Prostate gland (tissue), 2 donors: ENCODE data around the gene DHRS7B. TPM values are rescaled to one million over a fixed set of nuclear protein-coding genes. Genes with fewer than 3 reads are reported as not detected.
"Not testable (repeated sequence)": the region's sequence is repeated elsewhere in the genome, so short reads cannot be mapped to it uniquely, and the experiment has no call there.

Source experiments
- DNase-seq: peaks from one replicate; pipeline ENCODE4 v3.0.0-alpha.2; 2019; ENCODE audit warnings: low spot score
- H3K27ac ChIP-seq, 2 donors: fragments of 200-600 bp; sonication (generic); 2 replicates each; pipeline ENCODE4 v1.5.1; 2017 to 2019
- H3K27me3 ChIP-seq: fragments of 200-600 bp; sonication (generic); replicated peaks from 2 replicates; pipeline ENCODE4 v1.5.1; 2019; ENCODE audit not compliant: insufficient read depth
- H3K36me3 ChIP-seq, 2 donors: fragments of 200-600 bp; sonication (generic); 1 replicate in 1 of 2; 2 replicates in 1 of 2; pipeline versions ENCODE4 v1.5.1 to v1.8.1; 2017 to 2019
- H3K4me1 ChIP-seq: fragments of 200-600 bp; sonication (generic); replicated peaks from 2 replicates; pipeline ENCODE4 v1.5.1; 2019
- H3K4me3 ChIP-seq, 2 donors: fragments of 200-600 bp; sonication (generic); 2 replicates each; pipeline ENCODE4 v1.5.1; 2017 to 2019
- H3K9me3 ChIP-seq: fragments of 200-600 bp; sonication (generic); 2 replicates; pipeline ENCODE4 v1.5.1; 2017
- POLR2A ChIP-seq: fragments of 450-650 bp; IDR thresholded peaks from one replicate; pipeline ENCODE4 v1.6.1; 2016; ENCODE audit warnings: antibody characterized with exemption, mild to moderate bottlenecking
- POLR2AphosphoS5 ChIP-seq: sonication (generic); formaldehyde crosslinking; IDR thresholded peaks from one replicate; pipeline ENCODE4 v1.6.1; 2017; ENCODE audit warnings: antibody characterized with exemption
- WGBS: methylation state at CpG from one replicate; pipeline ENCODE4 v1.1.5; 2018; 5-methylcytosine and 5-hydroxymethylcytosine counted together
- intact Hi-C: fragments of 100-400 bp; cut with DNase I; formaldehyde crosslinking; loops from one replicate; pipeline ENCODE4 v1.14.2; 2022
- total RNA-seq, 2 donors: library from RNA; depleted of rRNA; stranded (reverse); fragments of >200 nt; gene quantifications; one replicate each; pipeline ENCODE4 v1.1.0, GENCODE V29; 2016
- TF ChIP-seq, protein P1 (sequence below), 4 experiments: fragments of 200-600 bp in 2 of 4; fragments of 450-650 bp in 2 of 4; sonication (generic) in 2 of 4; IDR thresholded peaks; 1 replicate in 3 of 4; 2 replicates in 1 of 4; pipeline ENCODE4 v1.5.1; 2016 to 2019; ENCODE audit warnings: antibody characterized with exemption in 4 of 4, mild to moderate bottlenecking in 2 of 4, moderate library complexity in 2 of 4

The DHRS7B gene
- total RNA-seq, 2 donors from 2014 or later, result 52.1 to 67.5 TPM

DNA sequence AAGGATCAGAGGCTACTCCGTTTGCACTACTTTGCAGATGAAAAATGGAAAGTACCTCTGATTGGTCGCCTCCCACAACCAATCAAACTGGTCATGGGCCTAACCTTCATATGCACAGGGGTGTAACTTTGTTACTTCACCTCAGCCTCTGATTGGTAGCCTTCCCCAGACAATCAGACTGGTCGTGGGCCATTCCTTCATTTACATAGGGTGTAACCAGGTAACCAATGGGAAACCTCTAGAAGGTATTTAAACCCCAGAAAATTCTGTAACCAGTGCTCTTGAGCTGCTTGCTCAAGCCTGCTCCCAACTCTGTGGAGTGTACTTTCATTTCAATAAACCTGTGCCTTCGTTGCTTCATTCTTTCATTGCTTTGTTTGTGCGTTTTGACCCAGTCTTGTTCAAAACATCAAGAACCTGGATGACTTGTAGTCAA is 44.7 kb upstream of the DHRS7B start:
- TF ChIP-seq, protein P1, sequence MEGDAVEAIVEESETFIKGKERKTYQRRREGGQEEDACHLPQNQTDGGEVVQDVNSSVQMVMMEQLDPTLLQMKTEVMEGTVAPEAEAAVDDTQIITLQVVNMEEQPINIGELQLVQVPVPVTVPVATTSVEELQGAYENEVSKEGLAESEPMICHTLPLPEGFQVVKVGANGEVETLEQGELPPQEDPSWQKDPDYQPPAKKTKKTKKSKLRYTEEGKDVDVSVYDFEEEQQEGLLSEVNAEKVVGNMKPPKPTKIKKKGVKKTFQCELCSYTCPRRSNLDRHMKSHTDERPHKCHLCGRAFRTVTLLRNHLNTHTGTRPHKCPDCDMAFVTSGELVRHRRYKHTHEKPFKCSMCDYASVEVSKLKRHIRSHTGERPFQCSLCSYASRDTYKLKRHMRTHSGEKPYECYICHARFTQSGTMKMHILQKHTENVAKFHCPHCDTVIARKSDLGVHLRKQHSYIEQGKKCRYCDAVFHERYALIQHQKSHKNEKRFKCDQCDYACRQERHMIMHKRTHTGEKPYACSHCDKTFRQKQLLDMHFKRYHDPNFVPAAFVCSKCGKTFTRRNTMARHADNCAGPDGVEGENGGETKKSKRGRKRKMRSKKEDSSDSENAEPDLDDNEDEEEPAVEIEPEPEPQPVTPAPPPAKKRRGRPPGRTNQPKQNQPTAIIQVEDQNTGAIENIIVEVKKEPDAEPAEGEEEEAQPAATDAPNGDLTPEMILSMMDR (IDR thresholded peaks at IDR 0.05), result no peak
- TF ChIP-seq POLR2A (no peak), POLR2AphosphoS5 (no peak)
- intact Hi-C loops, result no loop called here

DNA sequence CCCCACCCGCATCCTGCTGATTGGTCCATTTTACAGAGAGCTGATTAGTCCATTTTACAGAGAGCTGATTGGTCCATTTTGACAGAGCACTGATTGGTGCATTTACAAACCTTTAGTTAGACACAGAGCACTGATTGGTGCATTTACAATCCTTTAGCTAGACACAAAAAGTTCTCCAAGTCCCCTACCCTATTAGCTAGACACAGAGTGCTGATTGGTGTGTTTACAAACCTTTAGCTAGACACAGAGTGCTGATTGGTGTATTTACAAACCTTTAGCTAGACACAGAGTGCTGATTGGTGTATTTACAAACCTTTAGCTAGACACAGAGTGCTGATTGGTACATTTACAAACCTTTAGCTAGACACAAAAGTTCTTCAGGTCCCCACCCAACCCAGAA is 41.5 kb upstream of the DHRS7B start:
- H3K9me3 ChIP-seq, H3K4me1 ChIP-seq, H3K27ac ChIP-seq, intact Hi-C loops, DNase-seq, H3K27me3 ChIP-seq, H3K4me3 ChIP-seq, H3K36me3 ChIP-seq: not testable (repeated sequence)
- 94% methylated on average over 1 of the region's 1 CpG for WGBS

More for the DNA sequence above, 44.7 kb upstream of the DHRS7B start:
- H3K4me3 ChIP-seq, result no peak overlapping the region
- H3K36me3 ChIP-seq, result no peaks in the 10 kb centered on the region
- no peak for DNase-seq
- no peaks in the 10 kb centered on the region for H3K9me3 ChIP-seq
- H3K4me1 ChIP-seq, result peaks cover 3% of the 10 kb centered on the region
- no peak overlapping the region for H3K27ac ChIP-seq
- no peaks in the 10 kb centered on the region for H3K27me3 ChIP-seq
- 79% methylated on average over 5 of the region's 5 CpGs for WGBS

DNA sequence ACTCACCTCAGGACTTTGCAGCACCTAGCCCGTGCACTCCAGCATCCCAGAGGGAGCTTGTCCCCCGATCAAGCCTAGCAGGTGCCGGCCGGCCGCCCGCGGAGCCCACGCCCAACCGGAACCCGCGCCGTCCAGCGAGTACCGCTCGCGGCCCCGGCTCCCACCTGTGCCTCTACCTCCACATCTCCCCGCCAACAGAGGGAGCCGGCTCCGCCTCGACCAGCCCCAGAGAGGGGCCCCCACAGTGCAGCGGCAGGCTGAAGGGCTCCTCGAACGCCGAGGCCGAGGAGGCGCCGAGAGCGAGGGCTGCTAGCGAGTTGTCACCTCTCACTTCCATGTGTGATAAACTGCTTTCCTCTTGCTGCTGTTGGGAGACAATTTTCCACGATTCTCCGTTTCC is 41.1 kb upstream of the DHRS7B start:
- H3K36me3 ChIP-seq, result no peaks in the 10 kb centered on the region
- no peaks in the 10 kb centered on the region for H3K9me3 ChIP-seq
- no peaks in the 10 kb centered on the region for H3K27me3 ChIP-seq
- H3K4me3 ChIP-seq, result no peak overlapping the region
- no peak overlapping the region for H3K27ac ChIP-seq
- DNase-seq, result no peak
- H3K4me1 ChIP-seq, result no peaks in the 10 kb centered on the region
- WGBS, result 93% methylated on average over 22 of the region's 32 CpGs
- TF ChIP-seq POLR2A (no peak), POLR2AphosphoS5 (no peak)
- TF ChIP-seq, protein P1 (IDR thresholded peaks at IDR 0.05), result no peak
- intact Hi-C loops, result no loop called here

DNA sequence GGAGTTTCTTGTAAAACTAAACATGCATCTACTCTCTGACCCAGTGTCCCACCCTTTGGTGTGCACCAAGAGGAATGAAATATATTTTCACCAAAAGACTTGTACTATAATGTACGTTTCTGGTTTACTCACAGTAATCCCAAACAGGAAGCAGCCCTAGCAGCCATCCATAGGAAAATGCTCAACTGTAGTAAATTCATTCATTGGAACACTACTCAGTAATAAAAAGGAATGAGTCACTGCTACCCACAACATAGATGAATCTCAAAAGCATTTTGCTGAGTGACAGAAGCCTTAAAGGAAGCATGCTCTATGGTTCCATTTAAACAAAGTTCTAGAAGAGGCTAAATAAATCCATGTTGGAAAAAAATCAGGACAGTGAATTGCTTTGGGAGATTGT is 37.6 kb upstream of the DHRS7B start:
- no peak for DNase-seq
- H3K4me3 ChIP-seq, result no peak overlapping the region
- H3K4me1 ChIP-seq, result no peaks in the 10 kb centered on the region
- intact Hi-C loops, result no loop called here
- H3K27ac ChIP-seq, result no peak overlapping the region
- H3K27me3 ChIP-seq, result no peaks in the 10 kb centered on the region
- H3K9me3 ChIP-seq, result no peaks in the 10 kb centered on the region
- TF ChIP-seq, protein P1 (IDR thresholded peaks at IDR 0.05), result no peak
- TF ChIP-seq POLR2A, result no peak
- no peaks in the 10 kb centered on the region for H3K36me3 ChIP-seq
- 60% methylated on average over 1 of the region's 1 CpG for WGBS

DNA sequence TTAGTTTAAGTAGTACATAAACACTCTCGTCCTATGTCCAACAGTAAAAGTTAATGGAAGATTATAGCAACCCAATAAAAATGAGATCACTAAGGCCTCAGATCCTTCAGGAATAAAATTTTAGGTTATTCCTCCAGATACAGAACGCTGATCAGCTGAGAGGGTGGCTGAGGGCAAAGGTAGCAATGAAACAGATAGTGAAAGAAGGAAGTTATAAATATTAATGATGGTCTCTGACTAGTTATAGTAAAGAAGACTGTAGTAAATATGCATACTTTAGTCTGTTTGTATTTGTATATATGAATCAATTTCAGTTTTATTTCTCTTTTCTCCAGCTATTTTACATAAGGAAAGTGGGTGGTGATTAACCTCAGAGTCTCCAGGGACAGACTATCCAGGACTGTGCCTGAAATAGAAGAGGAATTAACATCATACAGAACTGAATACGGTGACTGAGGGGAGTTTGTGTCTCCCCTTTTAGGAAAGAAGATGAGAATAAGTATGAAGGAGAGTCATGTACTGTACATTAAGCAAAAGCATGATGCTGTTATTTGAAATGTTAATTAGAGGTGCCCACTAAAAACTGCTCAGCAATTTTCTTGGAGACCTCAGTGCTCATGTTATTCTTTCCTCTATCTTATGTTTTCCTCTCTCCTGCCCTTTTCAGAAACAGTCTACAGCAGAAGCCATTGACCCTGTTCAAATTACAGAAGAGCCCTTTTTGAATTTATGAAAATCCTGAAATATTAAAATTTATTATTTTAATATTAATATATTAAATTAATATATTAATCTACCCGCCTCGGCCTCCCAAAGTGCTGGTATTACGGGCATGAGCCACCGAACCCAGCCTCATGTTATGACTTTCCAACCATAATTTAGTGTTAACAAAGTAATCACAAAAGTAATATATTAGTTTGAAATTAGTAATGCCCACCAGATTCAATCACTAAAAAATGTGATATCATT is 36.5 kb upstream of the DHRS7B start:
- no peak for DNase-seq
- Histone ChIP-seq H3K9me3 (no peaks in the 10 kb centered on the region), H3K36me3 (no peaks in the 10 kb centered on the region), H3K4me3 (no peak overlapping the region), H3K27ac (no peak overlapping the region), H3K4me1 (no peaks in the 10 kb centered on the region), H3K27me3 (no peaks in the 10 kb centered on the region)
- TF ChIP-seq POLR2A (no peak), POLR2AphosphoS5 (no peak)
- TF ChIP-seq, protein P1 (IDR thresholded peaks at IDR 0.05), result no peak
- WGBS, result 82% methylated on average over 7 of the region's 7 CpGs
- intact Hi-C loops, result no loop called here
